ENCODE measurements around the gene MMP21.

The MMP21 gene

DNA sequence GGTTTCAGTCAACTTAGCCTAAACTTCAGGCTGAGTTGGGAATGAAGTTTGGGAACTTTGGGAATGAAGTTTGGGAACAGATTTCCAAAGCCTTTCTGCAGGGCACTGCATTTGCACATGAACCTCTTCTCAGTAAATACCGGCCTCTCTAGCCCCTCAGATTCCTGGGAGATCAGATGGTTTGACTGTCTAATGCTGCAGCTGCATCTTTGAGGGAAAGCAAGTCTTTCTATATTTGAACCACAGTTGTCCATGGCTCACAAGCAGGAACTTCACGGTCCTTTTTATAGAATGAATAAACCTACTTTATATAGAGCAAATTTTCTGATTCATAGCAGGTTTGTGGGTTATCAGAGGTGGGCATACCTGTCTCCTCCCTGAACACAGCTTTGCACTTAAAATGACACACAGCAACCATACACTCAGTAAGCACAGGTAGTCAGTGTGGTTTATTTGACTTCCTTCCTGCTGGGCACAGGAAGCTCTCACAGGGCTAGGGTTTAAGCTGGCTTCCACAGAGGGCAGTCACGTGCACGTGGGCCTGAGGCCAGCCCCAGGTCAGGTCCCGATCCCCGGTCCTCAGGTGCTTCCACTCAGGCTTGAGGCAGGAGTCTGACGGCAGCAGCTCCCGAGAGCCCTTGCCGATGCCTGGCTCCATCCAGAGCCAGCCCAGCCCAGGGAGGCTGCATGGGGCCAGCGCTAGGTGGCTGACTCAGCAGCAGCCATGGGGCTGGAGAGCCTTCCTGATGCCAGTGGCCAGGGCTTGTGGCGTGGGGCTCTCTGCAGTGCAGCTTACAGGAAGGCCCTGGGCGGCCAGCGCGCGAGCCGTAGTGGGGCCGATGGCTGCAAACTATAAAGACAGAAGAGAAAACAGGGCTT, 12.8 kb upstream of the MMP21 start:
- no peak for DNase-seq

DNA sequence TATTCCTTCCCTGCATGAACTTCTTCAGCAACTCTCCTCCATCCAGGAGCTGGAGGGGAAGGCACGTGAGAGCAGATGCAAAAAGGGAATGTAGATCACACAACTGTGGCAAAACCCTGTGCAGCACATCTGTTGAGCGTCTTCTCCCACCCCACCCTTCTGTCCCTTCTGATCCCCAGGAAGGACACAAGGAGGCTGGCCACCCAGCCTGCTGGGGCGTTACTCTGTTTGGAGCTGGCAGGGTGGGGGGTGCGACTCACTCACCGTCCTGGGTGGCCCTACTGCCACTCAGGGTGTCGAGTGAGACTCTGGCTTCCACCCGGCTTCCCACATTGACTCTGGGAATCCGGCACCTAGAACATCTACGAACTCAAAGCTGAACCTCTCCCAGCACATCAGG, 10.2 kb upstream of the MMP21 start:
- no peak for DNase-seq

DNA sequence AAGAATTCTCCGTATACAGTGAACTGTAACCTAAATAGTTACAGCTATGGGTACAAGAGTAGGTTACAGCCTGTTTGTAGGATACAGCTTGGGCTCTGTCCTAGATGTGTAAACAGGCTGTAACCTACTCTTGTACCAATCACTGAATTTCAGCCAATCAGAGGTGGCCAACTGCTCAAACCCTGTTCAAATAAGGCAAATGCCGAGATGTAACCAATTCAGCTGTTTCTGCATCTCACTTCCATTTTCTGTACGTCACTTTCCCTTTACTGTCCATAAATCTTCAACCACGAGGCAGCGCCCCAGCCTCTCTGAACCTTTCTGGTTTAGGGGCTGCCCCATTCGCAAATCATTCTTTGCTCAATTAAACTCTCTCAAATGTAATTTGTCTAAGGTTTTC, 8.3 kb upstream of the MMP21 start:
- no peak for DNase-seq

DNA sequence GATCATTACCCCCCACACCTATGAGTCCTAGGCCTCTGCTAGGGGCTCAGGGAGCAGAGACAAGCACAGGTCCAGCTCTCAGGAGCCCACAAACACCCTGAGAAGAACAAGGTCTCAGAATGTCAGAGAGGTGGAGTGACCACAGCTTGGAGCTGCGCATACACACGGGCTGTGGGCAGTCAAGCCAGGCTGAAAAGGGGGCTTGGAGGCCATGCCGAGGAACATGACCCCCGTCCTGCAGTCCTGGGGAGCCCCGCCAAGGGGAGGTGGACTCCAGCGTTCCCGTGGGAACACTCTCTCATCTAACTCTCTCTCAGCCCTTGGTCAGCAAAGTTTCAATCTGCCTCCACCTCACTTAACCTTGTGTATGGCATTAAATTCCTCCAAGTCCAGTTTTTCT, 7.8 kb upstream of the MMP21 start:
- no peak for DNase-seq

DNA sequence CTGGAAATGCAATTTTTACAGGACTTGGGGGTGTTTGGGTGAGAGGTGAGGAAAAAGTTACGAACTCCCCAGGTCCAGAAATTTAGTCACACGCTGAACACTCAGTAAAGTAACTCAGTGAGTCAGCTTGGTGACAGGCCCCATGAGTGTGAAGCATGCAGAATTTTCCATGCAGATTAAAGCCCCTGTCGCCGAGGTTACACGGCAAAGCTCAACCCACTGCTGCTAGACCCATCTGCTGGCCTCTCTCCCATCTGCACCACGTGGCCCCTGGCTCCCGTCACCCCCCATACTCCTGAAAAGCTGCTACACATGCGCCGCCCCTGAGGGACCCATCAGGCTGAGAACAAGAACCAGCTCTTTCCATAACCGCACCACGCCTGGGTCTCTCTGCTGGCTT, 7.0 kb upstream of the MMP21 start:
- no peak for DNase-seq

DNA sequence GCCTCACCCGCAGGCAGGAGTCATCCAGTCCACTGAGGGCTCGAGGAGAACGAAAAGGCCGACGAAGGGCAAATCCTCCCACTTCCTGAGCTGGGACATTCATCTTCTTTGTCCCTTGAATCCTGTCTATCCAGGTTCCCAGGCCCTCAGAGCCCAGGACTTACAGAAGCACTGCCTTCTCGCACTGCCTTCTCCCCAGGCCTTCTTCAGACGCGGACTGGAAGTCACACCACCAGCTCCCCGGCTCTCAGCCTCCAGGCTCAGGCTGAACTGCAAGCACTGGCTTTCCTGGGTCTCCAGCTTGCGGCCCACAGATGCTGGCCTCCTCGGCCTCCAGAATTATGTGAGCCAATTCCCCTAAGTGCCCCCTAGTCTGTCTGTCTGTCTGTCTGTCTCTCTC, 6.4 kb upstream of the MMP21 start:
- DNase-seq: no peak

DNA sequence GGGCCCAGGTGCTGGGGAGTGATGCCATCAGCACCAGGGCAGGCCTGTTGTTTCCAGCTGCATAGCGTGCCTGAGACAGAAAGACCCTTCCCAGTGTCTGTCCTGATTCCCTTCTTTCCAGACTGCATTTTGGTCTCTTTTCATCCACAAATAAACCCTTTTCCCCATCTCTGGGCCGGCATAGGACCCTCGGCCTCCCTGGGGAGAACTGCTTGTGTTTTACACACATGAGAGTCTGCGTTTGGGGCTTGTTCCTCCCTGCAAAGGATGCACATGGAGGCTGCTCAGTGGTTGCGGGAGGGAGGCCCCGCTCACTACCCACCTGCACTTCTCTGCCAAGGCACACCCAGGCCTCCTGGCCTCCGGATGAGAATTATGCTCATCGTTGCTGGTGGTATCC, 5.8 kb upstream of the MMP21 start:
- DNase-seq: no peak

DNA sequence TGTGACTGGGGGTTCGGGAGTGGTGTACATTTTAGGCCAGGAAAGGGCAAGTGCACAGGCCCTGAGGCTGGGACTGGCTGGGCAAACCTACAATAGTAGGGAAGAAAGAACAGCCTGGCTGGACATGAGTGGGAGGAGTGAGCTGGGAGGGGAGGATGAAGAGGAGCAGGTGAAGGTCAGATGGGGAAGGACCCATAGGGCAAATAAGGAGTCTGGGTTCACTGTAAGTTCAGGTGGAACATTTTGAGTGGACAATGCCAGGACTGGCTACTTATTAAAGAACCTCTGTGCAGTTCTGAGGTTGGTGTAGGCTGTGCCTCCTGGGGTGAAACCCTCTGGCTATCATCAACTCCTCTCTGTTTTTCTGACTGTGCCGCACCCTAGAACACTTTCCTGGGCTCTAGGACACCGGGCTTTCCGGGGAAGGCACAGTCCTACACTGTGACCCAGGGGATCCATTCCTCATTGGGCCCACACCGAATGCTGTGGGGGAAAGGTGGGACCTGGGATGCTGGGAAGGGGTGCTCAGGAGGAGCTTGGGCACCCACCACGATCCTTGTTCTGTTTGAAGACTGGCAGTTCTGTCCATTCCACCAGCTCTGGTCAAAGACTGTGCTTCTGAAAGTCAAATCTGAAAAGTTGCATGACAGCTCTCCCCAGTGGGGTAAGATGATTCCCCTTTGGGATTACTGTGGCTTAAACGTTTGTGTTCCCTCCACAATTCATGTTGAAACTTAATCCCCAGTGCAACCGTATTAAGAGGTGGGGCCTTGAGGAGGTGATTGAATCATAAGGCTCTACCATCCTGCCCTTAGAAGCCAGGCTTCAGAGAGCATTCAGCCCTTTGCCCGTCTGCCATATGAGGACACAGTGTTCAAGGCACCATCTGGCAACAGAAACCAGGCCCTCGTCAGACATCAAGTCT, 4.0 kb upstream of the MMP21 start:
- DNase-seq: no peak

DNA sequence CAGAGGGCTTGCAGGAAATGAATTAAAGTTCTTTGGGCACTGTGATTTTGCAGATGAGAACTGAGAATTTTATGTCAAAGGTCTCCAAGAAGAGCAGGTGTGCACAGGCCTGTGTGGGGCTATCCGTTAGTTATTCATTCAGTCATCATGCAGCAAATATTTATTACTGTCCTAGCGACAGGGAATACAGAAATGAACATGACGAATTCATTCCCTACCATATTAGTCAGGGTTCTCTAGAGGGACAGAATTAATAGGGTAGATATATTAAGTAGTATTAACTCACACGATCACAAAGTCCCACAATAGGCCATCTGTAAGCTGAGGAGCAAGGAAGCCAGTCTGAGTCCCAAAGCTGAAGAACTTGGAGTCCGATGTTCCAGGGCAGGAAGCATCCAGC, 2.9 kb upstream of the MMP21 start:
- DNase-seq: no peak

DNA sequence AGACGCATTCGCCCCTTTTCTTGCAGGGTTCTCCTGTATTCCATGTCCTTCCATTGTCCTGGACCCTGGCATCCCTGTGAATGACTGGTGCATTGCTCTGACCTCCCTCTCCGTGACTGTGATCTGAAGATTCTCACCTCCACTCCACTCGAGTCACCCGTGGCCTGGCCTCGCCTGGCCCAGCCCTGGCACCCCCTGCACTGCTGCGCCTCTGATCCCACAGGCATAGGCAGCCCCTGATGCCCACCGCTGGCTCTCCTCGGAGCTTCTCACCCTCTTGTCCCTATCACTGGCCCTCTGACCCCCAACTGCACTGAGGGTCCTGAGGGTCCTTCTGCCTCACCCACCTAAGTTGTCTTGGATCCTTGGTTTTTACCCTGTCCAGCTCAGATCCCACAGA, 2.2 kb upstream of the MMP21 start:
- no peak for DNase-seq

DNA sequence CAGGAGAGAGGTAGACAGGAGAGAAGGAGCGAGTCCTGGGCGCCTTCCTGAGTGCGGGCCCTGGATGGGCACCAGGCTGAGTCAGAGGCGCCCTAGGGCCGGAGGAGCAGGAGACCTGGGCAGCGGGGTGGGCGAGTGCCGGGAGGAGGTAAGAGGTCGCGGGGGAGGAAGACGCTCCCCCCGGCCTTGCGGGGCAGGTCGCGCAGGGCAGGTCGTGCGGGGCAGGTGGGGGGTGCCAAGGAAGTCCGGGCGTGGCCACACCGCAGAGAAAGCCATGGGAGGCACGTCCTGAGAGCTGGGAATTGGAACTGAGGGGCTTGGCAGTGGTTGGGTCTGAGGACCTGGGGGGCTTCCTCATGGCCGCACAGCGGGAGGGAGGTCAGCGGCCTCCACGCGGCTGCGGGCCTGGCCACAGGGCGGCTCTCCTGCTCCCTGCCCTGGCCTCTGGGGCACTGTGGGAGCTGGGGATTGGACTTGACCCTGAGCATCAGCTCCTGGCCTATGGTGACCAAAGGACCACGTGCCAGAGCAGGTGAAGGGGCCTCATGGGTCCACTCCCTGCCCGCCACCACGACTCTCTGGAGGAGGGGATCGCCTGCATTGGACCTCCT, 935 bp downstream of the MMP21 start:
- no peak for DNase-seq

DNA sequence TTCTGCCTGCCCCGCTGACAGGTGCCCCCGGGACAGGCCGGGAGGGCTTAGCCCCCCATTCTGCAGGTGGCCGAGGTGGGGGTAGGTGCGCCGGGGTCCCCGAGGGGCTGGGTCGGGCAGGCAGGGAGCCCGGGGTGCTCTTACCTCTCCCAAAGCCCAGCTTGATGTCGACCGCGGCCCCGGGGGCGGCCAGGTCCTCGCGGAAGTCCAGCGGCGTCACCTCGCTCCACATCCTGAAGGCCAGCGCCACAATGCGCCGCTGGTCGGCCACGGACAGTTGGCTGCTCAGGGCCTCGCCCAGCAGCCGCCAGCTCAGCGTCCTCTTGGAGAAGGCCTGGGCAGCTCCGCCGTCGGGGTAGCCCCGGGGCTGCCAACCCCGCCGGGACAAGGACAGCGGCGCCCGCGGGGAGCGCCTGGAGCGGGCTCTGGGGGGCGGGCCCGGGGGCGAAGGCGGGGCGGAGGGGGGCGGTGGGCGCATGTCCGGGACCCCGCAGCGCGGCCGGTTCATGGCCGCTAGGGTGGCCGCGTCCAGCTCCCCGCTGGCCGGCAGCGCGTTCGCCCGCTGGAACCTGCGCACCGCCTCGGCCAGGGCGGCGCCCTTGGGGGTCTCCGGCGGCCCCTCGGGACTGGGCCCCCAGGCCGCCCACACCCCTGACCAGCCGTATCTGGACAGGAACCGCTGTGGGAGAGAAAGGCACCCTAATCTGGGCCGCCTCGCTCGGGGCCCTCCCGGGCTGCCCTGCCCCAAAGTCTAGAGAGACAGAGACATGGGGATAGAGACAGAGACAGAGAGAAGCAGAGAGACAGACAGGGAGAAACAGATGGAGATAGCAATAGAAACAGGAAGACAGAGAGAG, 1.7 kb downstream of the MMP21 start:
- DNase-seq: no peak

DNA sequence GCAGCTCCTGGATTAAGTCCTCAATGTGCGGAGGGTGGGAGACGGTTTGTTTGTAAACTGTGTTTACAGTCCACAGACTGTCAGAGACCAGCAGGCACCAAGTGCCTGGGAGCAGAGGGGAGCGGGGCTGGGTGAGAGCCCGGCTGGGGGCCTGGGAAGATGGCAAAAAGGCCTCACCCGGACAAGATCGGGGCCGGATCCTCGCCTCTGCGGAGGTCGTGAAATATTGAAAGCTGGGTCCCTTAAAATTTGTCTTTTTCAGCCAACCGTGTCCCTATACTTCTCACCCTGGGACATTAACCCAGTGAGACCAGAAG, 2.8 kb downstream of the MMP21 start:
- DNase-seq: no peak

DNA sequence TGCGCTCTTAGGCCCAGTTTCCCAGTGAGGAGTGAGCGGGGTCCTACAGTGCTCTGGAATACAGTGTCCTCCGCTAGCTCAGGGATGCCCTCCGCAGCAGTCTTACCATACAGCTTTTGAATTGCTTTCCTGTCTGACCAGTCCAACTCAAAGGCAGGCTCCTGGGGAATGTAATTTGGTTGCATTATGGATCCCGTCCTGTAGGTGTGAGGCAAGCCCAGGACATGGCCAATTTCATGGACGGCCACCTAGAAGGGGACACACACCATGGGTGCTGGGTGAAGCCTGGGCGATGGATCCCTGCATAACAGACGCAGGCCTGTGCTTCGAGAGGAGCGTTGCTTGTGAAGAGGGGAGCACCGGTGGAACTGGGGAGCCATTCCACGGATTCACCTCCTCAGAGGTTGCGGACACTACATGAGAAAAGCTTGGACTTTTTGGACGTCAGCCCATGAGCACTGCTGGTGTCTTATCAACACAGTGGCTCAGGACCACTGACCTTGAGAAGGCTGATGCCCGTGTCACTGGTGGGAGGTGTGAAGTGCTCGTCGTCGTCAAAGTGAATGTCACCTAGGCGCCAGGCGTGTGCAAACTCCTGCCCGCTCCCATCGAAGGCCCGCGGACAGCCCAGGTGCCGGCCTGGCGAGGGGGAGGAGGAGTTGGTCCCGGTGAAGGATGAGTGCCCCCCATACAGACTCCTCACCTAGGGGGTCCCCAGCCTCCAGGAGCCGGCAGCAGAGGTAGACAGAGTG, 3.3 kb downstream of the MMP21 start:
- DNase-seq: no peak

DNA sequence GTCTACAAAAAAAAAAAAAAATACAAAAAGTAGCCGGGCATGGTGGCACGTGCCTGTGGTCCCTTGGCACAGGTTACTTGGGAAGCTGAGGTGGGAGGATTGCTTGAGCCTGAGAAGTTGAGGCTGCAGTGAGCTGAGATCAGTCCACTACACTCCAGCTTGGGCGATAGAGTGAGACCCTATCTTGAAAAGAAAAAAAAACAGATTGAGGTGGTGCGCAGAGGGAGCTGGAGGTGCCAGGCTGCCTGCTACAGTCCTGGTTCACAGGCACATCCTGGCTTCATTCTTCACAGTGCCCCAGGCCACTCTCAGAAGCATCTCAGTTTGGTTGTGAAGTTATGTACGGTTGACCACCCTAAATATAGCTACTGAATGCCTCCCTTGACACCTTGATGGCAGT, 4.8 kb downstream of the MMP21 start:
- DNase-seq: no peak

DNA sequence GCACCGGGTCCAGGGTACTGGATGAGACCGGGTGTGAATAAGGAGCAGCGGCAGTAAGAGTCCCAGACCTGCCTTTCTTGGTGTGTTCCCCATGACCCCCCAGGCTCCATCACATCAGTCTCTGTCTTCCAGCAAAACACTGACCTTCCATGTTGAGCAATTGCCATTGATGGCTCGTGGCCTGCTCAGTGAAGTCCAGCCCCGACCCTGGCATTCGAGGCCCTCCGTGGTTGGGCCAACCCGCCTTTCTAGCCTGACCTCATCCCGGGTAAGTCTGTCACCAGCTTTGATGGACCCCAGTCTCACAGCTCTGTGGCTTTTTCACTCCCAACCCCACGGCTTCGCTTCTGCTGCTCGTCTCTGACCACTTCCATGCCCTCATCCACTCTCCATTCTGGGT, 6.4 kb downstream of the MMP21 start:
- DNase-seq: no peak

DNA sequence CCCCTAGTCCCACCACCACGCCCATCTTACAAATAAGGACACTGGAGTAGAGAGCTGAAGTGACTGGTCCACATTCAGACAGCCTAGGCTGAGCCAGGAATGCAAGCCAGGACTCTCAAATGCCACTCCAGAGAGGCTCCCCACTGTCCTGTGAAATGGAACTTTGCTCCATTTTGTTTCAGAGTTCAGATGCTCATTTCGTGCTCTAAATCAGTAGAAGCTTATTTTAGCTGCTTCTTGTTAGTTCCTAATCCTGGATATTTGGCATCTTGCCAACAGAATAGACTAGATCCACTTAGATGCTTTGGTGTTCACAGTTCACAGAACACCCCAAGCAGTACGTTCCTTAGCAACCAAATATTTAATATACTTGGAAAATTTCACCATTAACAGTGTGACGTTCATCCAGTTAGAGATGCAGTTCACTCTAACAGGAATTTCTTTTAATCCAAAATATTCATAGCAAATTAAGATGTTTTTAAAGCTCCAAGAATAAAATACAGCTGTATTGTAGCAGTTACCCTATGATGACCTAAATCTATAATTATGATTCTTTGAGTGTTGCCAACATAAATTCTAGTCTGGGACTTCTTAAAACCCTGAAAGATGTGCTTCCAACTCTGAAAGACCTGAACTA, 7.3 kb downstream of the MMP21 start:
- no peak for DNase-seq

DNA sequence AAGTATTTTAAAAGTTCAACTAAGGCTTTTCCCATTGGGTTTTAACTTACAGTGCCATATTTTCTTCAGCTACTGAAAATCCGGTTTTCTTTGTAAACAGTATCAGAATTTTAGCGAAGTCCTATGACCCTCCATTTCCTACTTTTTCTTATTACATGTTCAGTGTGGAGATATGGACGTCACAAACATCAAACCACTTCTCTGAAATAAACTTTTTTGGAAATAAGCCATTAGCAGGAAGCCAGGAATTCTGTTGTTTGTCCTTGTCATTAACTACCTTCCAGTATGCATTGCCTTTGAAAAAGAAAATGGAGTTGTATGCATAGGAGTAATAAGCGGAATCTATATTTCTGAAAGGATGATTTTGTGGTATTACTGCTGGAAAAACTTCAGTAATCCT, 9.1 kb downstream of the MMP21 start:
- DNase-seq: no peak

DNA sequence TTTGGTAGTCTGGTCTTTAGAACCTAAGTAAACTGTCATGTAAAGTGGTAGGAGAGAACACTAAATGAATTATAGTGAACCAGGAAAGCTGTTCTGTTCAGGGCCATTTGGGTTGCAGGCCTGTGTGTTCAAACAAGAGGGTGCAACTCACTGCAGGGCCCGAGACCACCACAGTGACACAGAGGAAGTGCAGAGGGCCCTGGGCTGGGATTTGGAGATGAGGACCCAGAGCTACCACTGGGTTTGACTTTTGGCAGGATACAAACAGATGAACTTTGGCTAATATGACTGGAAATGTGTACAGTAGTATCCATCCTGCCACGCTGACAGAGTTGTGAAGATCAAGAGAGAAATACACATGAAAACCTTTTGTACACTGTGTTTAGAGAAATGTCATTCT, 9.8 kb downstream of the MMP21 start:
- no peak for DNase-seq

DNA sequence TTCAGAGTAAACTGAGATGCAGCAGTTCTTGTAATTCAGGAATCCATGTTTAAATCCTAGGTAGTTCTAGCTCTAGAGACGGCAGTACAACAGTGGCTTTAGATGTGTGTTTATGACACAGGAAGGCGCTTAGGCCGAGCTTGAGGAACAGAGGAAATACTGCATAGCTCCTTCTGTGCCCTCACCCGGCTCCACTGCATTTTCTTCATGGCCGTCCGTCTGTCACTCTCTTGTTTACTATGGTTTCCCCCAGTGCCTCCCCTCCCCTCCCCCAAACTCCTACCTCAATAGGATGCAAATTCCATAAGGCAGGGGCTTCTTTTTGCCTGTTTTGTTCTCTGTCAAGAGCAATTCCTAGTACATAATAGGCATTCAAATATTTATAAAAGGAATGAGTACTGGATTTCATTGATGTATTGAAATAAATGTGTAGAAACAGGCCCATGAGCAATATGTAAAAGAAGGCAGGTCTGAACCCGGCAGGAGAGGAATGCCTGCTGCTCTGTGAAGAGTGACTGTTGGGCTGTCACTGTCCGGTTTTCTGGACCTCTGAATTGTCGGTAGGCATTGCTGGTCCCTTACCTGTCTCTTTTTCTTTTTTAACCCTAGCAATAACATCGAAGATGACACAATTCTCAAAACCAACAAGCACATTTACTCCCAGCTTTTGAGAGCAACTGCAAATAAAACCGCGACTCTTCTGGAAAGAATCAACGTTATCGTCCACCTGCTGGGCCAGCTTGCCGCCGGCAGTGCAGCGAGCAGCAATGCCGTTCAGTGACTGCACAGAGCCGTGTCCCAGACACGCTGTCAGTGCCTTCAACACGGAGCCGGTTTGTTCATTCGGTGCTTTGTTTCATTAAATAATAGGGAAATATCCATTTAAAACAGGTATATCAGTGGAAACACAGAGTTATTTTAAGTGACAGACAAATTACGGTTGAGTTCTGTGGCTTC, 12.7 kb downstream of the MMP21 start:
- DNase-seq: peak; percentile 33 to 61

Measured in NCI-H526 (cell line).